Mammary epithelial cell (primary cell): ENCODE results near the gene TMPRSS4.

Source experiments
- CTCF ChIP-seq, 2 donors: IDR thresholded peaks in 1 of 2; conservative IDR thresholded peaks in 1 of 2; 2 replicates each; pipeline ENCODE4 v1.5.1; 2011 to 2012; ENCODE audit warnings: inconsistent platforms in 2 of 2, low read length in 2 of 2, mild to moderate bottlenecking in 2 of 2, control low read depth in 1 of 2, low read depth in 1 of 2; ENCODE audit not compliant: insufficient read depth in 1 of 2; ENCODE audit errors: extremely low read depth in 1 of 2
- EZH2 ChIP-seq: IDR thresholded peaks from 2 replicates; pipeline ENCODE4 v1.6.1; 2012; ENCODE audit warnings: low read length, inconsistent platforms, borderline replicate concordance

- TF ChIP-seq CTCF (conservative IDR thresholded peaks at IDR 0.05 in 1 of 2, IDR thresholded peaks at IDR 0.05 in 1 of 2; ENCODE audit: extremely low read depth in 1 of 2, insufficient read depth in 1 of 2, low read depth in 1 of 2, low read length in 2 of 2) (no peak), EZH2 (no peak)
These were observed 23.1 kb downstream of the TMPRSS4 start for GRCh38 chr11:118099838-118100556.
